22Rv1 (cell line): ENCODE measurements around the gene DUSP28.
A peak's percentile ranks its signal among the peaks of the same experiment; 100 is the strongest.

Source experiments
- H3K27ac ChIP-seq: fragments of 450-650 bp; 2 replicates; pipeline ENCODE4 v1.5.1; 2017
- CTCF ChIP-seq: fragments of 450-650 bp; IDR thresholded peaks from 2 replicates; pipeline ENCODE4 v1.5.1; 2017; ENCODE audit warnings: mild to moderate bottlenecking
- ZFX ChIP-seq: fragments of 450-650 bp; IDR thresholded peaks from 2 replicates; pipeline ENCODE4 v1.6.1; 2017; ENCODE audit warnings: antibody characterized with exemption, borderline replicate concordance

Gene DUSP28

GRCh38 chr2:240567872-240568677, 7.9 kb downstream of the DUSP28 start, which contains the start of gene RNPEPL1:
RNPEPL1 (plus strand) TSS chr2:240568484; CDS start chr2:240568587, 103 bp downstream.
- TF ChIP-seq CTCF (peak; percentile 66), ZFX (no peak)
- H3K27ac ChIP-seq: peak within 1 kb of the TSS; percentile 94

- TF ChIP-seq CTCF (no peak), ZFX (no peak)
- H3K27ac ChIP-seq: peak overlapping the region; percentile 94
Measured at GRCh38 chr2:240568678-240569522, 8.7 kb downstream of the DUSP28 start.

DNA sequence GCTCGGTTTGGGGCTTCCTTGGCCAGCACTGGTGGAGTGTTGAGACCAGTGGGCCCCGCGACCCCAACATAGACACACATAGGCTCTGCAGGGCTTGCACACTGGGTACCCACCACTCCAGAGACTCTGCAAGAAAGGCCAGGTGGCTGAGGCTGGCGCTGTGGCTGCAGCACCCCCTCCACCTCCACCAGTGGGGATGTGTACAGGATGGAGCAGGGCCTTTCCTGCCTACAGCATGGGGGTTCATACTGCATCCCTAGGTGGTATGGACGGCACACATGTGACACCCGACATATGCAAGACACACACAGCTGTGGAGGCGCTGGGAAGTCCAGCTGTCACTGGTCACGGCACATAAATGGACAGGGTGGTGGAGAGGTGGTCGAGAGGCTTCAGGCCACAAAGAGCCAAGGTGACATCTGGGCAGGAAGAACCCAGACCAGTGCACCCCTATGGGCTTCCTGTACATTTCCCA, 9.4 kb downstream of the DUSP28 start:
- TF ChIP-seq ZFX: no peak
- no peak for TF ChIP-seq CTCF
- peak overlapping the region; percentile 94 for H3K27ac ChIP-seq

- TF ChIP-seq CTCF: no peak
- TF ChIP-seq ZFX: no peak
- H3K27ac ChIP-seq: peak overlapping the region; percentile 94; the same call in 1 of the 2 replicates
Measured at GRCh38 chr2:240569998-240570530, 9.9 kb downstream of the DUSP28 start.

GRCh38 chr2:240570531-240571313, 10.6 kb downstream of the DUSP28 start:
- no peak overlapping the region for H3K27ac ChIP-seq
- TF ChIP-seq ZFX (no peak), CTCF (no peak)

GRCh38 chr2:240571314-240571973, 11.3 kb downstream of the DUSP28 start:
- no peak overlapping the region for H3K27ac ChIP-seq
- TF ChIP-seq CTCF (no peak), ZFX (no peak)
